ENCODE results near the gene MXD4. TPM values are rescaled to one million over a fixed set of nuclear protein-coding genes. Genes with fewer than 3 reads are reported as not detected.

Gene MXD4
- total RNA-seq, 1 experiment from 2014 or later: 22.0 TPM

DNA sequence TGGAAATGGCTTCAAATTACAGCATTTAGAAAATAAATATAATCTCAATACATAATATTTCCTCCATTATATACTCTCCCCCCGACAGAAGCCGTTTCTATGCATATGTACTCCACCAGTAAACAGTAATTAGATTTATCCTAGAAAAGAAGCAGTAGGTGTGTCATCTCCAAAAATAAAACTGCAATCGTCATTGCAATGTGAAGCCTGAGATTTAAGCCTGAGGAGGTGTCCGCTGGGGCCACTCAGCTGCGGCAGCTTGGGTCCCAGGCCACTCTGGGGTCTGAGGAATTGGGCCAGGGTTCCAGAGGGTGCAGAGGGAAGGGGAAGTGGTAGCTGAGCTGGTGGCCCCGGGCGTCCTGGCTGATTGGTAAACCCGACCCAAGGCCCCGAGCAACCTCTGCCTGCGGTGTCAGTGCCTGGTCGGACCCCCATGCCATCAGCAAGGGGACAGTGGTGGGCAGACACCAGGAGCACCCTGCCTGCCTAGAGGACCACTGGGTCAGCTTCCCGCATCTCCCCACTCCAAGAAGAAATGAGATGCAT lies 7.8 kb upstream of the MXD4 start:
- Histone ChIP-seq H2AFZ (ENCODE audit: low read depth, low read length, poor library complexity, severe bottlenecking) (no peak overlapping the region), H3K27ac (ENCODE audit: low read depth, low read length) (no peak overlapping the region), H3K9ac (ENCODE audit: low read length) (no peak overlapping the region), H3K4me1 (ENCODE audit: control insufficient read depth in 1 of 2, insufficient read depth in 2 of 2, low read length in 2 of 2) (no peaks in the 10 kb centered on the region), H3K36me3 (ENCODE audit: control insufficient read depth in 1 of 2, insufficient read depth in 2 of 2, low read length in 2 of 2) (no peaks in the 10 kb centered on the region), H3K9me3 (ENCODE audit: control insufficient read depth in 1 of 2, insufficient read depth in 1 of 2, low read depth in 1 of 2, low read length in 2 of 2) (no peaks in the 10 kb centered on the region), H3K4me2 (ENCODE audit: low read length) (no peak overlapping the region), H3K27me3 (ENCODE audit: insufficient read depth, low read length) (no peaks in the 10 kb centered on the region), H4K20me1 (ENCODE audit: insufficient read depth) (no peaks in the 10 kb centered on the region), H3K4me3 (replicated peaks in 1 of 2; ENCODE audit: low read depth in 1 of 2, low read length in 2 of 2) (no peak overlapping the region), H3K9me2 (ENCODE audit: insufficient read depth) (no peaks in the 10 kb centered on the region), H3K79me2 (ENCODE audit: insufficient read depth, low read length) (no peaks in the 10 kb centered on the region)
- intact Hi-C loops (cut with micrococcal nuclease): no loop called here
- TF ChIP-seq ATF3 (IDR thresholded peaks at IDR 0.05): no peak
- no peak for TF ChIP-seq RAD21 (IDR thresholded peaks at IDR 0.05; ENCODE audit: low read depth)
- TF ChIP-seq SP1 (IDR thresholded peaks at IDR 0.05; ENCODE audit: low read depth): no peak
- no peak for TF ChIP-seq ELF1 (IDR thresholded peaks at IDR 0.05; ENCODE audit: borderline replicate concordance, low read depth)
- RAD21 ChIA-PET (ENCODE audit: low non-redundant PET in 1 of 2, low total read pairs in 2 of 2, uncharacterized antibody in 2 of 2, unreplicated experiment in 2 of 2): no interaction called here
- POLR2A ChIA-PET: no interaction called here
- CTCF ChIA-PET: no interaction called here
- no peak for DNase-seq (ENCODE audit: low read depth, low spot score)
- BruUV-seq (replicated peaks): no TSS peak
- no peak for ATAC-seq

DNA sequence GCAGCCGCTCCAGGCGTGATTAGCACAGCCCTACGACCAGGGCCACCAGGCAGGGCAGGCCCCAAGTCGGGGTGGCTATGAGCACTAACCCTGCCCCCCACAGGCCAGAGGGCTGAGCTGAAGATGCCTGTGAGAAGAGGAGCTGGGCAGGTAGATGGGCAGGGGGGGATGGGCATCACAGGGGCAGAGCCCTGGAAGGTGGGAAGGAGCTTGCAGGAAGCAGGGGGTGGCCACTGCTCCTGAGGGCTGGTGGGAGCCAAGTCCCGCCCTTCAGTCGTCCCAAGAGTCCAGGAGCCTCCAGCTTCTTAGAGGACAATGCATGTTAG lies 7.3 kb upstream of the MXD4 start:
- BruUV-seq (replicated peaks): no TSS peak
- H3K79me2 ChIP-seq (ENCODE audit: insufficient read depth, low read length): no peaks in the 10 kb centered on the region
- H3K9ac ChIP-seq (ENCODE audit: low read length): no peak overlapping the region
- H2AFZ ChIP-seq (ENCODE audit: low read depth, low read length, poor library complexity, severe bottlenecking): no peak overlapping the region
- ChIA-PET RAD21 (ENCODE audit: low non-redundant PET in 1 of 2, low total read pairs in 2 of 2, uncharacterized antibody in 2 of 2, unreplicated experiment in 2 of 2) (no interaction called here), POLR2A (no interaction called here), CTCF (no interaction called here)
- H3K4me2 ChIP-seq (ENCODE audit: low read length): no peak overlapping the region
- H3K4me1 ChIP-seq (ENCODE audit: control insufficient read depth in 1 of 2, insufficient read depth in 2 of 2, low read length in 2 of 2): no peaks in the 10 kb centered on the region
- intact Hi-C loops (cut with micrococcal nuclease): no loop called here
- DNase-seq (ENCODE audit: low read depth, low spot score) (no peak), ATAC-seq (no peak)
- no peak overlapping the region for H3K4me3 ChIP-seq (replicated peaks in 1 of 2; ENCODE audit: low read depth in 1 of 2, low read length in 2 of 2)
- H3K9me3 ChIP-seq (ENCODE audit: control insufficient read depth in 1 of 2, insufficient read depth in 1 of 2, low read depth in 1 of 2, low read length in 2 of 2): no peaks in the 10 kb centered on the region
- TF ChIP-seq FOSL1 (IDR thresholded peaks at IDR 0.05; ENCODE audit: low read depth) (no peak), CBX3 (IDR thresholded peaks at IDR 0.05; ENCODE audit: low read depth) (no peak), SIN3A (IDR thresholded peaks at IDR 0.05; ENCODE audit: low read depth) (no peak), YY1 (IDR thresholded peaks at IDR 0.05; ENCODE audit: extremely low read depth, insufficient replicate concordance, low read depth, low read length) (no peak), EZH2 (IDR thresholded peaks at IDR 0.05) (no peak), REST (IDR thresholded peaks at IDR 0.05; ENCODE audit: low read depth) (no peak), SRF (IDR thresholded peaks at IDR 0.05; ENCODE audit: low read depth) (no peak), ZBTB33 (IDR thresholded peaks at IDR 0.05; ENCODE audit: extremely low read depth, insufficient replicate concordance, low read length) (no peak), EGR1 (IDR thresholded peaks at IDR 0.05; ENCODE audit: low read depth) (no peak), ZNF274 (IDR thresholded peaks at IDR 0.05; ENCODE audit: low read depth, low read length) (no peak)
- no peaks in the 10 kb centered on the region for H4K20me1 ChIP-seq (ENCODE audit: insufficient read depth)
- no peak overlapping the region for H3K27ac ChIP-seq (ENCODE audit: low read depth, low read length)
- H3K36me3 ChIP-seq (ENCODE audit: control insufficient read depth in 1 of 2, insufficient read depth in 2 of 2, low read length in 2 of 2): no peaks in the 10 kb centered on the region
- H3K27me3 ChIP-seq (ENCODE audit: insufficient read depth, low read length): no peaks in the 10 kb centered on the region
- no peaks in the 10 kb centered on the region for H3K9me2 ChIP-seq (ENCODE audit: insufficient read depth)
